Osteoblast (primary cell): ENCODE data around the gene CBLC. TPM values are rescaled to one million over a fixed set of nuclear protein-coding genes. Genes with fewer than 3 reads are reported as not detected.
A peak's percentile ranks its signal among the peaks of the same experiment; 100 is the strongest.

ENCODE experiments used
- DNase-seq: peaks from one replicate; pipeline ENCODE4 v3.0.0; 2011; ENCODE audit warnings: low spot score, mixed read lengths; ENCODE audit not compliant: insufficient read length; ENCODE audit errors: missing footprints
- H2AFZ ChIP-seq: 2 replicates; pipeline ENCODE4 v1.6.0; 2011; ENCODE audit warnings: mild to moderate bottlenecking, low read length
- H3K27ac ChIP-seq: 2 replicates; pipeline ENCODE4 v1.5.1; 2011; ENCODE audit warnings: mild to moderate bottlenecking, low read depth, low read length, moderate library complexity
- H3K27me3 ChIP-seq: 2 replicates; pipeline ENCODE4 v1.6.0; 2012; ENCODE audit warnings: mild to moderate bottlenecking, control low read depth, inconsistent platforms, low read length, moderate library complexity; ENCODE audit not compliant: insufficient read depth
- H3K36me3 ChIP-seq: 2 replicates; pipeline ENCODE4 v1.5.1; 2011; ENCODE audit warnings: mild to moderate bottlenecking, low read length, control low read depth, moderate library complexity; ENCODE audit not compliant: insufficient read depth
- H3K4me1 ChIP-seq: 2 replicates; pipeline ENCODE4 v1.5.1; 2011; ENCODE audit warnings: mild to moderate bottlenecking, low read length, control low read depth, moderate library complexity; ENCODE audit not compliant: insufficient read depth
- H3K4me2 ChIP-seq: 2 replicates; pipeline ENCODE4 v1.6.0; 2011; ENCODE audit warnings: mild to moderate bottlenecking, low read length; ENCODE audit not compliant: insufficient read depth
- H3K4me3 ChIP-seq: fragments of 200-600 bp; sonication (generic); 3 replicates; pipeline ENCODE4 v1.5.1; 2012; ENCODE audit warnings: mild to moderate bottlenecking, low read length, inconsistent platforms; ENCODE audit not compliant: insufficient read depth
- H3K79me2 ChIP-seq: 2 replicates; pipeline ENCODE4 v1.6.0; 2012; ENCODE audit warnings: mild to moderate bottlenecking, low read length, control low read depth, inconsistent platforms; ENCODE audit not compliant: insufficient read depth
- H3K9me3 ChIP-seq: 2 replicates; pipeline ENCODE4 v1.5.1; 2011; ENCODE audit warnings: low read depth, low read length, control low read depth
- H4K20me1 ChIP-seq: 2 replicates; pipeline ENCODE4 v1.6.0; 2012; ENCODE audit warnings: mild to moderate bottlenecking, low read length, control low read depth; ENCODE audit not compliant: insufficient read depth
- CTCF ChIP-seq: IDR thresholded peaks from 2 replicates; pipeline ENCODE4 v1.5.1; 2011; ENCODE audit warnings: mild to moderate bottlenecking, low read depth, low read length, moderate library complexity; ENCODE audit errors: extremely low read depth
- total RNA-seq: library from RNA; depleted of rRNA; stranded (reverse); fragments of >200 nt; gene quantifications from 2 replicates; pipeline ENCODE4 v1.2.3, GENCODE V29; 2012

The CBLC gene
- total RNA-seq, 1 donor = not detected

DNA sequence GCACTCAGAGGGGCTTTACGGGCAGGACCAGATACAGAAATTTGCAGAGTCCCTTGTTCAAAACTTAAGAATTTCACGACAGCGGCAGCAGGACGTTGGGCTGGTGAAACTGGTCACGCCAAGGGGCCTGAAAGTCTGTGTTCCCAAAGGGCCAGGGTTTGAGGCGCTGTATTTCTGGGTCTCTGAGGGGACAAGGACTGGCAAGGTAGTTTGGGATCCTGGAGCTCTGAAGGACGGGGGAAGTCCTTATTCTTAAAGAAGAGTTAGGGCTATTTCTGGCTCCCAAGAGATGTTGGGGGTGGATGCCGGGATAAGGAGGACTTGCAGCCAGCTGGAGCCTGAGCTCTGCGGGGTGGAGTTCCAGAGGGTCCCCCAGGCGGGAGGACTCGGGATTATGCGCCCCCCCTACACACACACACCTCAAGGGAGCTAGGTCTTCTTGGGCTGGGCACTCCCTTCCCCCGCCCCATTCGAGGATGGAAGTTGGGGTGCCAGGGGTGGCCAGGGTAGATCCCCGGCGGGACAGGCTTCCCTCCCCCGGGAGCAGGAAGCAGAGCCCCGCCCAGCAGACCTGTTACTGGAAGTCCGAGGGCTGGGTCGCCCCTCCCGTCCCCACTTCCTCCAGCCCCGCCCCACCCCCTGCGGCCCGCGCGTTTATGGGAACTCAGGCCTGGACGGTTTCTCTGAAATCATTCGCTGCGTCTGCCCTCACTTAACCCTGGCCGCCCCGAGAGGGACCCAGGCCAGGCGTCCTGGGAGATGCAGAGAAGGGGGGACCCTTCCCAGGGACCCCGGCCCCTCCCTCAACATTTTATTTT is 23.5 kb upstream of the CBLC start:
- H3K36me3 ChIP-seq = peaks cover 62% of the 10 kb centered on the region
- H3K4me2 ChIP-seq = peak overlapping the region; percentile 91
- peak; percentile 96 for DNase-seq
- H3K9me3 ChIP-seq = no peaks in the 10 kb centered on the region
- peaks cover 63% of the 10 kb centered on the region for H3K4me1 ChIP-seq
- no peaks in the 10 kb centered on the region for H3K27me3 ChIP-seq
- peak overlapping the region; percentile 61 for H3K4me3 ChIP-seq
- peaks cover 45% of the 10 kb centered on the region for H3K79me2 ChIP-seq
- peak overlapping the region; percentile 90 for H3K27ac ChIP-seq
- peak overlapping the region; percentile 41 for H2AFZ ChIP-seq
- no peak for TF ChIP-seq CTCF
- H4K20me1 ChIP-seq = peaks cover 38% of the 10 kb centered on the region

- DNase-seq = peak; percentile 59
- Histone ChIP-seq H3K4me1 (peaks cover 60% of the 10 kb centered on the region), H3K4me2 (peak overlapping the region; percentile 91)
Observed at GRCh38 chr19:44754750-44755080, 23.0 kb upstream of the CBLC start.

DNA sequence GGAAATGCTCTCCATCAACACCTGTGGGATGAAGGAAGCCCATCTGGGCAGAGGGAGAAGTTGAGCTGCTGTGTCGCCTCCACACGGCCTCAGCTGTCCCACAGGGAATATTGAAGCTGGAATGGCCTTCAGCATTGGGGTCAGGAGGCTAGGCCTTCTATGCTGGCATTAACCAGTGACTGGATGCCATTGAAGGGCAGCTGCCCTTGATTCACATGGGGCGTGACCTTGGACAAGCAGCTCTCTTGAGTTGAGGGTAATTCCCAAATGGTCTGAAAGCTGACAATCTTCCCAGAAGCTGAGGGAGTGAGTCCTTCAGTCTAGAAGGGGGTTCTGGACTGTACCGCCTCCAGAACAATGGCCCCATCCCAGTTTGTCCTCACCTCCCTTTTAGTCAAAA is 22.5 kb upstream of the CBLC start:
- no peak for TF ChIP-seq CTCF
- H3K27me3 ChIP-seq = no peaks in the 10 kb centered on the region
- H4K20me1 ChIP-seq = peaks cover 34% of the 10 kb centered on the region
- H3K79me2 ChIP-seq = peaks cover 34% of the 10 kb centered on the region
- H3K36me3 ChIP-seq = peaks cover 67% of the 10 kb centered on the region
- H3K27ac ChIP-seq = peak overlapping the region; percentile 90
- peaks cover 55% of the 10 kb centered on the region for H3K4me1 ChIP-seq
- no peak overlapping the region for H2AFZ ChIP-seq
- DNase-seq = peak; percentile 89
- no peaks in the 10 kb centered on the region for H3K9me3 ChIP-seq
- peak overlapping the region; percentile 91 for H3K4me2 ChIP-seq
- H3K4me3 ChIP-seq = no peak overlapping the region

More at GRCh38 chr19:44754750-44755080, 23.0 kb upstream of the CBLC start:
- no peak overlapping the region for H2AFZ ChIP-seq
- peaks cover 39% of the 10 kb centered on the region for H3K79me2 ChIP-seq
- peaks cover 36% of the 10 kb centered on the region for H4K20me1 ChIP-seq
- peak overlapping the region; percentile 61 for H3K4me3 ChIP-seq
- no peak for TF ChIP-seq CTCF
- H3K9me3 ChIP-seq = no peaks in the 10 kb centered on the region
- H3K36me3 ChIP-seq = peaks cover 67% of the 10 kb centered on the region
- peak overlapping the region; percentile 90 for H3K27ac ChIP-seq
- H3K27me3 ChIP-seq = no peaks in the 10 kb centered on the region

- DNase-seq = peak; percentile 81
- Histone ChIP-seq H4K20me1 (peaks cover 26% of the 10 kb centered on the region), H3K4me1 (peaks cover 50% of the 10 kb centered on the region), H3K4me3 (no peak overlapping the region), H3K36me3 (peaks cover 66% of the 10 kb centered on the region), H3K79me2 (peaks cover 25% of the 10 kb centered on the region), H3K27me3 (no peaks in the 10 kb centered on the region), H2AFZ (no peak overlapping the region), H3K9me3 (no peaks in the 10 kb centered on the region), H3K27ac (no peak overlapping the region), H3K4me2 (no peak overlapping the region)
- TF ChIP-seq CTCF = no peak
Observed at GRCh38 chr19:44756089-44756562, 21.6 kb upstream of the CBLC start.
